ENCODE measurements around the gene KIF19.
"Not testable (repeated sequence)": the region's sequence is repeated elsewhere in the genome, so short reads cannot be mapped to it uniquely, and the experiment has no call there.

KIF19 gene

DNA sequence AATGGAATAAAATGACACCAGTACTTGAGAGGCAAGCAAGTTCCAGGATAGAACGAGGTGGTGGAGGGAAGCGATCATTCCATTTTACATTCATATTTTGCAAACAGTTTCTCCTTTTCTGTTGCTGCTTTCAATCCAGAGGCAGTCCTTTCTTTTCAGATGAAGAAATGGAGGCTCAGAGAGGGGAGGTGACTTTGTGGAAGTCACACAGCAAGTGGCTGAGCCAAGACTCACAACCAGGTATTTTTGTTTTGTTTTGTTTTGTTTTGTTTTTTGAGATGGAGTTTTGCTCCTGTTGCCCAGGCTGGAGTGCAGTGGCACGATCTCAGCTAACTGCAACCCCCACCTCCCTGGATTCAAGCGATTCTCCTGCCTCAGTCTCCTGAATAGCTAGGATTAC is 70.5 kb downstream of the KIF19 start:
- H3K4me3 ChIP-seq (ENCODE audit: low read depth, low read length): no peak overlapping the region
- no peak for TF ChIP-seq CTCF (IDR thresholded peaks at IDR 0.05; ENCODE audit: low read depth, low read length, missing control alignments)
- DNase-seq (ENCODE audit: low read depth): no peak

DNA sequence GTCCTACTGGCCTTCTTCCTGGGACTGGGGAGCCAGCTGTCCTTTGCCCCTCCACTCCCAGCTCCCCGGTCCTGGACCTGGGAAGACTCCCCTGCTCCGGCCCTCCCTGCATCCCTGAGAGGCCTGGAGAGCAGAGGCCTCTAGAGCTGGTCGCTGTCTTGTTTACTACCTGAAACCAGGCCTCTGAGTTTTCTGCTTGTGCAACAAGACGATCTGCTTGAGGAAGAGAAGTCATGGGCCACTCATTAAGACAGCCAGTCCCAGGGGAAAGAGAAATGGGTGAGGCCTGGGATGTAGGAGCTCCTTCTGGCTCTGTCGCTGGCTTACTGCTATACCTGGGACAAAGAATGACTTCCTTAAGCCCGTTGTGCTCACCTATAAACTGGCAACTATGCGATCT is 76.0 kb downstream of the KIF19 start:
- no peak for DNase-seq (ENCODE audit: low read depth)
- H3K4me3 ChIP-seq (ENCODE audit: low read depth, low read length): no peak overlapping the region
- no peak for TF ChIP-seq CTCF (IDR thresholded peaks at IDR 0.05; ENCODE audit: low read depth, low read length, missing control alignments)

DNA sequence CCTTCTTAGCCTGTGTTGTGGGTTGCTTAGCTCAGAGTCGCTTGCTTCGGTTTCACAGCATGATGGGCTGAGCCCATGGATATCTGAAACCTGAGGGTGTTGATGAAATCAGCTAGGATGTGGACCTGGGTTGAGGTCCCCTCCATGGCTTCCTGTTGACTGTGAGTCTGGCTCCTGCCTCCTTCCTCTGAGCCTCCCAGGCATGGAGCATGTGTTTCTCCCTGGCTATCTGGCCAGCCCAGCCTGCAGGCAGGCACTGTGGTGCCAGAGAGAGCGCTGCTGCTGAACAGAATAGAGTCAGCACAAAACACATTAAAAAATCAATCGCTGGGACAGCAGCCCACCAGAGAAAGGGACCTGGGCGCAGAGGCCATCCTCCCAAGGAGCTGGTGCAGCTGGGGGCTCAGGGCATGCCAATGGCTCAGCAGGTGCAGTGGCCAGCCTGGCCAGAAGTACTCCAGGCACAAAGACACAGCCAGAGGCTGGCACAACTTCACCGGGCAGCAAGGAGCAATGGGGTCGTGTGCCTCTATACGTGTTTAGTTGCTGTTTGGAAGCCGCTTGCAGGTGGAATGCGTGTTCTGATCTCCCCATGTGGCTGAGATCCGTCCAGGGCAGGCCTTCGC is 77.6 kb downstream of the KIF19 start:
- no peak for TF ChIP-seq CTCF (IDR thresholded peaks at IDR 0.05; ENCODE audit: low read depth, low read length, missing control alignments)
- no peak overlapping the region for H3K4me3 ChIP-seq (ENCODE audit: low read depth, low read length)
- no peak for DNase-seq (ENCODE audit: low read depth)

DNA sequence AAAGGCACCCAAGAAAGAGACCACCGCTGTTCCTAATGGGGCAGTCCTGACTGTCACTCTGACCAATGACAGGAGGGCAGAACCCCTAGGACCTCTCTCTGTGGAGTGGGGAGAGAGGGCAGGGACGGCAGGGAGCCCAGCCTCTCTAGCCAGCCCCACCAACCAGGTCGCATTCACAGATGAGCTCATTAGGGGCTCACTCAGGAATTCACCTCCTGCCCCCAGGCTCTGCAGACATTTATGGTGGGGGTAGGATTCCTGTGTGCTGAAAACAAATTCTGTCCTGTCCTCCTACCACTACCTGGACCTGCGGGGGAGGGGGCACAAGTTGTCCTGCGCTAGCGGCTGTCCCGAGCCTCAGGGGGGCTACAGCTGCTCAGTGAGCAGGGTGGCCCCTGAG is 78.2 kb downstream of the KIF19 start:
- no peak for TF ChIP-seq CTCF (IDR thresholded peaks at IDR 0.05; ENCODE audit: low read depth, low read length, missing control alignments)
- no peak overlapping the region for H3K4me3 ChIP-seq (ENCODE audit: low read depth, low read length)
- no peak for DNase-seq (ENCODE audit: low read depth)

DNA sequence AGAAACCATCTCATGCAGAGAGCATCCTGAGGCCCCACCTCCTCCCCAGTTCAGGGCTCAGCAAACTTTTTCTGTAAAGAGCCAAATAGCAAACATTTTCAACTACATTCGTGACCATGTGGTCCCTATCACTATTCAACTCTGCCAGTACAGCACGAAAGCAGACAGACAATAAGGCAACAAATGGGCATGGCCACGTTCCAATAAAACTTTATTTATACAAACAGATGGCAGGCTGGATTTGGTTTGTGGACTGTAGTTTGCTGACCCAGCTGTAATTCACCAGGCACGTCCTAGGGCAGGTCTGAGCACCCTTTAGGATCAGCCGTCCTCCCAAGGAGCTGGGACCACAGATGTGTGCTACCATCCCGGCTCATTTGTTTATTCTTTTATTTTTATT is 78.8 kb downstream of the KIF19 start:
- no peak overlapping the region for H3K4me3 ChIP-seq (ENCODE audit: low read depth, low read length)
- TF ChIP-seq CTCF (IDR thresholded peaks at IDR 0.05; ENCODE audit: low read depth, low read length, missing control alignments): no peak
- no peak for DNase-seq (ENCODE audit: low read depth)

- H3K4me3 ChIP-seq (ENCODE audit: low read depth, low read length); DNase-seq (ENCODE audit: low read depth): not testable (repeated sequence)
These were observed 79.3 kb downstream of the KIF19 start for GRCh38 chr17:74405311-74405710.

All from GM12864 (cell line).